ENCODE results near the gene TNRC6B. TPM values are rescaled to one million over a fixed set of nuclear protein-coding genes. Genes with fewer than 3 reads are reported as not detected.

Gene TNRC6B
- total RNA-seq, 1 donor from 2014 or later = 60.0 TPM

DNA sequence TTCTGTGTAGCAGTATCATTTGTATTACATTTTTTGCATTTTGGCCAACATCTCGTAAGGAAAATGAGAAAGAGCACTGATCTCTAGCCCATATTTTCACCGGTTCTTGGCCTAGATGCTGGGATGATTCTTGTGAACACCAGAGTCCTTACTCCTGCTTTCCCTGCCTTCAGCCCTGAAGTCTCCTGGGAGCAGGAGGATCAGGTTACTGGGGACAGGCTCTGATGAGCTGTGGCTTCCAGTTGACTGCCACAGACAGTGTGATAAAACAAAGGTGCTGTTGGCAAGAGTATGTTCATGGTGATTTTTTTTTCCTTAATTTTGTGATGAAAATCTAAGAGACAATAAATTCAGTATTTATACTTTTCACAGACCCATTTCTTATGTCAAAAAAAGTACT lies 134.3 kb downstream of the TNRC6B start:
- no peaks in the 10 kb centered on the region for H3K4me1 ChIP-seq
- H3K4me1 Mint-ChIP-seq = no peaks in the 10 kb centered on the region
- H3K9me3 ChIP-seq (ENCODE audit: low read depth) = no peaks in the 10 kb centered on the region
- no peaks in the 10 kb centered on the region for H3K27me3 ChIP-seq
- no peaks in the 10 kb centered on the region for H3K27me3 Mint-ChIP-seq (ENCODE audit: insufficient read depth, low read depth)
- TF ChIP-seq EZH2phosphoT487 (IDR thresholded peaks at IDR 0.05) (no peak), EZH2 (IDR thresholded peaks at IDR 0.05) (no peak)
- TF ChIP-seq, protein P1, sequence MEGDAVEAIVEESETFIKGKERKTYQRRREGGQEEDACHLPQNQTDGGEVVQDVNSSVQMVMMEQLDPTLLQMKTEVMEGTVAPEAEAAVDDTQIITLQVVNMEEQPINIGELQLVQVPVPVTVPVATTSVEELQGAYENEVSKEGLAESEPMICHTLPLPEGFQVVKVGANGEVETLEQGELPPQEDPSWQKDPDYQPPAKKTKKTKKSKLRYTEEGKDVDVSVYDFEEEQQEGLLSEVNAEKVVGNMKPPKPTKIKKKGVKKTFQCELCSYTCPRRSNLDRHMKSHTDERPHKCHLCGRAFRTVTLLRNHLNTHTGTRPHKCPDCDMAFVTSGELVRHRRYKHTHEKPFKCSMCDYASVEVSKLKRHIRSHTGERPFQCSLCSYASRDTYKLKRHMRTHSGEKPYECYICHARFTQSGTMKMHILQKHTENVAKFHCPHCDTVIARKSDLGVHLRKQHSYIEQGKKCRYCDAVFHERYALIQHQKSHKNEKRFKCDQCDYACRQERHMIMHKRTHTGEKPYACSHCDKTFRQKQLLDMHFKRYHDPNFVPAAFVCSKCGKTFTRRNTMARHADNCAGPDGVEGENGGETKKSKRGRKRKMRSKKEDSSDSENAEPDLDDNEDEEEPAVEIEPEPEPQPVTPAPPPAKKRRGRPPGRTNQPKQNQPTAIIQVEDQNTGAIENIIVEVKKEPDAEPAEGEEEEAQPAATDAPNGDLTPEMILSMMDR (IDR thresholded peaks at IDR 0.05) = no peak
- no peak overlapping the region for H3K4me2 ChIP-seq
- no peak overlapping the region for H3K27ac ChIP-seq
- no peaks in the 10 kb centered on the region for H3F3A ChIP-seq (ENCODE audit: low read depth)
- no peaks in the 10 kb centered on the region for H3K9me3 Mint-ChIP-seq
- no peak for DNase-seq (ENCODE audit: low spot score)
- H3K9ac ChIP-seq = no peak overlapping the region
- peaks cover 52% of the 10 kb centered on the region for H3K36me3 Mint-ChIP-seq
- H3K79me2 ChIP-seq (ENCODE audit: low read depth) = no peaks in the 10 kb centered on the region
- H3K4me3 ChIP-seq = no peak overlapping the region
- no peak overlapping the region for H3K4me3 Mint-ChIP-seq
- H4K20me1 ChIP-seq (ENCODE audit: low read depth) = no peaks in the 10 kb centered on the region
- no peak overlapping the region for H3K27ac Mint-ChIP-seq
- no peak overlapping the region for H2AFZ ChIP-seq (replicated peaks)
- H3K36me3 ChIP-seq = peaks cover 30% of the 10 kb centered on the region

DNA sequence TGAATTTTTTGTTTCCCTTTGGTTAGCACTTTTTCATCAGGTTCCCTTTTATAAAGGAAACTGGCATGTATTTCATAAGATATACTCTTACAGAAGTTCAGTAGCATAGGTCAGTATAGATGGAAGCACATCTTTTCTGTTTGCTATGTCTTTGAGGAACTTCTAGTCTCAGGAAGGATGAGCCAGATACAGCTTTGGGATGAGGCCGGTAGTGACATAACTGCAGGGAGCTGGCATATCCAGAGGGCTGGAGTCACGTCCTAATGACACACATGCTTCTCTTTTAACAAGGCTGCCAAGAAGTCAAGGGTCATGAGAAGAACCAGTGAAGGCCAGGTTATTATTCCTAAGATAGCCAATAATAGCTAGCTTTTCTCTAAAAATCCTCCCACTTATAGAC lies 135.3 kb downstream of the TNRC6B start:
- no peaks in the 10 kb centered on the region for H3K4me1 ChIP-seq
- no peaks in the 10 kb centered on the region for H3K27me3 ChIP-seq
- H3K9ac ChIP-seq = no peak overlapping the region
- H3K9me3 ChIP-seq (ENCODE audit: low read depth) = no peaks in the 10 kb centered on the region
- H2AFZ ChIP-seq (replicated peaks) = no peak overlapping the region
- H3K79me2 ChIP-seq (ENCODE audit: low read depth) = no peaks in the 10 kb centered on the region
- peaks cover 53% of the 10 kb centered on the region for H3K36me3 Mint-ChIP-seq
- no peak overlapping the region for H3K4me3 ChIP-seq
- no peak overlapping the region for H3K4me2 ChIP-seq
- no peaks in the 10 kb centered on the region for H4K20me1 ChIP-seq (ENCODE audit: low read depth)
- no peak overlapping the region for H3K4me3 Mint-ChIP-seq
- no peak for DNase-seq (ENCODE audit: low spot score)
- TF ChIP-seq EZH2 (IDR thresholded peaks at IDR 0.05) (no peak), EZH2phosphoT487 (IDR thresholded peaks at IDR 0.05) (no peak)
- TF ChIP-seq, protein P1 (IDR thresholded peaks at IDR 0.05) = no peak
- H3K27me3 Mint-ChIP-seq (ENCODE audit: insufficient read depth, low read depth) = no peaks in the 10 kb centered on the region
- H3K27ac ChIP-seq = no peak overlapping the region
- no peaks in the 10 kb centered on the region for H3K4me1 Mint-ChIP-seq
- H3F3A ChIP-seq (ENCODE audit: low read depth) = no peaks in the 10 kb centered on the region
- peaks cover 30% of the 10 kb centered on the region for H3K36me3 ChIP-seq
- H3K9me3 Mint-ChIP-seq = no peaks in the 10 kb centered on the region
- H3K27ac Mint-ChIP-seq = no peak overlapping the region

DNA sequence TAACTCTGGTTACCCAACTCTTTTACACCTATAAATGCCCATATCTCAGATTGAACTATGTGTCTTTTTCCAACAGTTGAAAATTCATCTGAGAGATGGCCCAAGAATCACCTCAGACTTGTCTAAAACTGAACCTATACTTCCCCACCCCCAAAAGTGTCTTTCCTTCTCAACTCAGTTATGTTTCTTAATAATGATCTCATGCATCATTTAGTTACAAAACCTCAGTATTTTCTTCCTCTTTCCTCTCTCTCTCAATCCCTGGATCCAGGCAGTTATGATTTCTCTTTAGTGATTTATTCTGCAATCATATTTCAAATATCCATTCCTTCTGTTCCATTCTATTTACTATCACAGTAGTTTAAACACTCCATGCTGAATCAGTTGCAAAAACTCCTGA lies 136.3 kb downstream of the TNRC6B start:
- H3K27me3 Mint-ChIP-seq (ENCODE audit: insufficient read depth, low read depth) = no peaks in the 10 kb centered on the region
- Histone ChIP-seq H2AFZ (replicated peaks) (no peak overlapping the region), H3K9ac (no peak overlapping the region), H4K20me1 (ENCODE audit: low read depth) (no peaks in the 10 kb centered on the region), H3K4me3 (no peak overlapping the region), H3K4me1 (no peaks in the 10 kb centered on the region), H3K79me2 (ENCODE audit: low read depth) (no peaks in the 10 kb centered on the region), H3K36me3 (peaks cover 30% of the 10 kb centered on the region), H3F3A (ENCODE audit: low read depth) (no peaks in the 10 kb centered on the region), H3K9me3 (ENCODE audit: low read depth) (no peaks in the 10 kb centered on the region), H3K4me2 (no peak overlapping the region), H3K27me3 (no peaks in the 10 kb centered on the region), H3K27ac (no peak overlapping the region)
- H3K9me3 Mint-ChIP-seq = no peaks in the 10 kb centered on the region
- no peak for TF ChIP-seq EZH2 (IDR thresholded peaks at IDR 0.05)
- no peak for DNase-seq (ENCODE audit: low spot score)
- peaks cover 55% of the 10 kb centered on the region for H3K36me3 Mint-ChIP-seq
- no peaks in the 10 kb centered on the region for H3K4me1 Mint-ChIP-seq
- H3K27ac Mint-ChIP-seq = no peak overlapping the region
- H3K4me3 Mint-ChIP-seq = no peak overlapping the region

DNA sequence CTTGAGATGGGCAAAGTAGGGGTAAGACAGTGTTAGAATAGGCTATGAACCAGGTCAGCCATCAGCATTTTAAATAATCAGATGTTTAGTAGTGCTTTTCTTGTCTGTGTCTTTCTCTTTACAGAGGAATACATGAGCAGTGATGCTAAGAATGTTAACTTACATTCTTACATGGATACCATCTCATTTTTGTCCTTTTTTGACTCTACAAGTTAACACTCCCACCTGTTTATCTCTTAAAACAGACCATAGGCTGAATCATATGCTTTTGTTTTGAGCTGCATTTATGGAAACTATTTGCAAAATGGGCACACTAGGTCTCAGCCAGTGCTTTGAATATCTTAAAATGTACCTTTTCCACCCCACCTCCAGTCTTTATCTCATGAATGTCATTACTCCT lies 143.0 kb downstream of the TNRC6B start:
- Histone ChIP-seq H3F3A (ENCODE audit: low read depth) (peaks cover 17% of the 10 kb centered on the region), H3K4me2 (no peak overlapping the region), H4K20me1 (ENCODE audit: low read depth) (peaks cover 19% of the 10 kb centered on the region), H3K79me2 (ENCODE audit: low read depth) (no peaks in the 10 kb centered on the region), H3K36me3 (peaks cover 2% of the 10 kb centered on the region), H3K9me3 (ENCODE audit: low read depth) (no peaks in the 10 kb centered on the region), H3K27ac (no peak overlapping the region), H3K4me1 (peaks cover 2% of the 10 kb centered on the region), H3K4me3 (no peak overlapping the region), H3K27me3 (no peaks in the 10 kb centered on the region), H3K9ac (no peak overlapping the region), H2AFZ (replicated peaks) (no peak overlapping the region)
- Mint-ChIP-seq H3K27ac (no peak overlapping the region), H3K27me3 (ENCODE audit: insufficient read depth, low read depth) (peaks cover 3% of the 10 kb centered on the region), H3K4me3 (no peak overlapping the region), H3K36me3 (peaks cover 38% of the 10 kb centered on the region), H3K9me3 (no peaks in the 10 kb centered on the region), H3K4me1 (peaks cover 5% of the 10 kb centered on the region)
- TF ChIP-seq EZH2phosphoT487 (IDR thresholded peaks at IDR 0.05) (no peak), EZH2 (IDR thresholded peaks at IDR 0.05) (no peak)
- TF ChIP-seq, protein P1 (IDR thresholded peaks at IDR 0.05) = no peak
- no peak for DNase-seq (ENCODE audit: low spot score)

Measured in neural progenitor cell (in vitro differentiated cells).